GM20431 (cell line): ENCODE measurements around the gene IL13RA2.

Experiments
- in situ Hi-C: fragments of 300-500 bp; cut with MseI, MboI; formaldehyde crosslinking; loops from one replicate; pipeline ENCODE4 v1.15.0; 2020; ENCODE audit warnings: low sequenced_read_pairs; ENCODE audit not compliant: unreplicated experiment

IL13RA2 gene

DNA sequence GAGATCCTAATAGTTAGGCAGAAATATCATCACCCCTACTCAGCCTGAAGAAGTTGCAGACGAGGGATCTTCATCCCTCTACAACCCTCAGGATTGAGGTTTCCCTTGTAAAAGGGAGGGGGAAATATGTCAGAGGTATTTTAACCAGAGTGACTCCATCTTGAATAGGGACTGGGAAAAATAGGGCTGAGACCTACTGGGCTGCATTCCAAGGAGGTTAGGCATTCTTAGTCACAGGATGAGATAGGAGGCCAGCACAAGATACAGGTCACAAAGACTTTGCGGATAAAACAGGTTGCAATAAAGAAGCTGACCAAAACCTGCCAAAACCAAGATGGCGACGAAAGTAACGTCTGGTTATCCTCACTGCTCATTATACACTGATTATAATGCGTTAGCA lies 17.5 kb downstream of the IL13RA2 start:
- in situ Hi-C loops = no loop called here

DNA sequence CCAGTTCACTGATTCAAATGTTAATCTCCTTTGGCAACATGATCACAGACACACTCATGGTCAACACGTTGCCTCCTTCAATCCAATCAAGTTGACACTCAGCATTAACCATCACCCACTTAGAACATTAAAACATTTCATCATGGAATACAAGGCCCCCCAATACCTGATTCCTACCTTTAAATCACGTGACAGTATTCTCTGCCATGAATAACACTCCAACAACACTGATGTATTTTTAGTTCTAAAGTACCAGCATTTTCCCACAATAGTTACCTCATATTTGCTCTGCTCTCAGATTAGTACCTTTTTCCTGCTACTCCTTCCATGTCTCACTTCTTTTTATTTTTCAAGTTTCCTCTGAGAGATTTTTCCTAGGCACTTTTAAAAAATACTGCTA lies 19.6 kb downstream of the IL13RA2 start:
- in situ Hi-C loops = no loop called here

DNA sequence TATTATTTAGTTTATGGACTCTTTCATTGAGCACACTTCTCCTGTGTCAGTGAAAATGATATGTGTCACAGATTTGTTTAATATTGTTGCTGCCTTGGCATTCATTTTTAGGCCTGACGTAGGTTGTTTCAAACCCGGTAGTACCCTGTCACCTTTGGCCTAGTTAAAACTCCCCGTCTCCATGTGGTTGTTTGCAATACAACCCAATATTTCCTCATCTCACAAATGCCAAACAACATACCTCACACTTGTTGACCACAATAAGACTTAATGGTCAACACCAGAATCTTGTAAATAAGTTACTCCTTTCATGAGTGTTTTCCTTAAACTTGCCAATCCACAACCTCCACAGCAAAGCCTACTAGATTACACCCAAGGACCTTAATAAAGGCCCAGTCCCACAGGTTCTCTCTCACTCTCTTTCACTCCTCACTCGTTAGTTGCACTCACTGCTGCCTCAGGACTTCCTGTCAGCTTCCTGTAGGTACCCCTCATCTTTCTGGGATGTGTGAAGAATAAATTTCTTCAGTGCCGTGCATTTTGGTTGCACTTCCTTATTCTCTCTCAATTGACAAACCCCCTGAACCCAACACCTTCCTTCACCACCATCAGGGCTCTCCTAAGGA lies 31.3 kb downstream of the IL13RA2 start:
- in situ Hi-C loops = no loop called here

DNA sequence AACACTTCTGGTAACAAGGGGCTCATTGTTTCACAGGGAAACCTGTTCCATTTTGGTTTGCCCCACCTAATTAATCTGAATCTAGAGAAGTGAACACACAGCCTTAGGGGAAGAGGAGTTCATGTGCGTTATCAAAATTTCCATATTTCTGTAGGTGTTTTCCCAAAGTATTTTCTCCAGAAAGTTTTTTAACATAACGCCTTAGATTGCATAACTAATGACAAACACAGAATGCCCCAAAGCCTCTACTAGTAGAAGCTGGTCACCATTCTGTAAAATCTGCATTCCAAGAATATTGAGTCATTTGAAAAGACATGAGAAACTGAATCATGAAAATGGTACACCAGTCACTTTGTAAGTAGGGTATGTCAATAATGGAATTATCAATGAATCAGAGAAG lies 41.1 kb downstream of the IL13RA2 start:
- in situ Hi-C loops = no loop called here

- in situ Hi-C loops = no loop called here
These were observed 44.4 kb downstream of the IL13RA2 start for GRCh38 chrX:114973013-114973412.

DNA sequence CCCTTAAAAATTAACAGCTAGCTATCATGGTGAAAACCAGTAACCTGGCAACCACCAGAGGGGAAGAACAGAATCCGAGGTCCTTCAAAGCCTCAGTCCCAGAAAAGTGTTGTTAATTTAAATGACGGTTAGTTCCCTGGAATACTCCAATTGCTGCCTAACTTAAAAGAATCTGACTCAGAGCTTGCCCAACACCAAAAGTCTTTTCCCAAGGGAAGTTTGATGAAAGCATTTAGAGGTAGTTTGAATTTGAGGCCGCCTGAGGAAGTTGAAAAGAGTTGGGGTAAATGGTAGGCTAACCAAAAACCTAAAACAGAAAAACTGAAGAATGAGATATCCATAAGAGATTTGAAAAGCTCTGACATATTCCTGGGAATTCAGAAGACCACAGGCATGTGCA lies 46.6 kb downstream of the IL13RA2 start:
- in situ Hi-C loops = no loop called here

- in situ Hi-C loops = no loop called here
These were observed 53.0 kb downstream of the IL13RA2 start for GRCh38 chrX:114964374-114964773.

- in situ Hi-C loops = no loop called here
These were observed 55.2 kb downstream of the IL13RA2 start for GRCh38 chrX:114962209-114962608.

GRCh38 chrX:114959729-114960128 lies 57.7 kb downstream of the IL13RA2 start:
- in situ Hi-C loops = no loop called here
